ENCODE data around the gene CHL1.

Gene CHL1

GRCh38 chr3:278300-279064, 81.9 kb downstream of the CHL1 start:
- DNase-seq (ENCODE audit: low spot score in 2 of 2) (peak; percentile 40 to 72), ATAC-seq (ENCODE audit: low read depth) (peak; percentile 89)
- H3K27me3 Mint-ChIP-seq, result no peaks in the 10 kb centered on the region
- peaks cover 30% of the 10 kb centered on the region for H3K4me1 Mint-ChIP-seq
- peaks cover 3% of the 10 kb centered on the region for H3K36me3 Mint-ChIP-seq
- peak overlapping the region; percentile 100 for H3K27ac Mint-ChIP-seq
- peak overlapping the region; percentile 73 for H3K4me3 Mint-ChIP-seq
- peaks cover 3% of the 10 kb centered on the region for H3K9me3 Mint-ChIP-seq

- H3K9me3 Mint-ChIP-seq, result peaks cover 3% of the 10 kb centered on the region
- H3K4me1 Mint-ChIP-seq, result peaks cover 23% of the 10 kb centered on the region
- H3K36me3 Mint-ChIP-seq, result peaks cover 3% of the 10 kb centered on the region
- H3K27ac Mint-ChIP-seq, result peak overlapping the region; percentile 100
- H3K4me3 Mint-ChIP-seq, result no peak overlapping the region
- DNase-seq (ENCODE audit: low spot score in 2 of 2), result no peak
- no peak for ATAC-seq (ENCODE audit: low read depth)
- H3K27me3 Mint-ChIP-seq, result no peaks in the 10 kb centered on the region
Observed at GRCh38 chr3:279325-279724, 82.8 kb downstream of the CHL1 start.

- DNase-seq (ENCODE audit: low spot score in 2 of 2) (no peak), ATAC-seq (ENCODE audit: low read depth) (no peak)
- Mint-ChIP-seq H3K4me1 (peaks cover 18% of the 10 kb centered on the region), H3K27ac (no peak overlapping the region), H3K27me3 (no peaks in the 10 kb centered on the region), H3K9me3 (peaks cover 4% of the 10 kb centered on the region), H3K4me3 (no peak overlapping the region), H3K36me3 (peaks cover 3% of the 10 kb centered on the region)
Observed at GRCh38 chr3:280681-281080, 84.1 kb downstream of the CHL1 start.

GRCh38 chr3:284322-284721, 87.8 kb downstream of the CHL1 start:
- H3K4me3 Mint-ChIP-seq, result no peak overlapping the region
- H3K36me3 Mint-ChIP-seq, result peaks cover 3% of the 10 kb centered on the region
- ATAC-seq (ENCODE audit: low read depth), result no peak
- peaks cover 4% of the 10 kb centered on the region for H3K9me3 Mint-ChIP-seq
- H3K4me1 Mint-ChIP-seq, result peaks cover 9% of the 10 kb centered on the region
- no peaks in the 10 kb centered on the region for H3K27me3 Mint-ChIP-seq
- no peak for DNase-seq (ENCODE audit: low spot score in 2 of 2)
- H3K27ac Mint-ChIP-seq, result no peak overlapping the region

GRCh38 chr3:288417-288816, 91.9 kb downstream of the CHL1 start:
- Mint-ChIP-seq H3K4me1 (peaks cover 15% of the 10 kb centered on the region), H3K27me3 (no peaks in the 10 kb centered on the region), H3K9me3 (peaks cover 1% of the 10 kb centered on the region), H3K4me3 (no peak overlapping the region), H3K27ac (no peak overlapping the region), H3K36me3 (no peaks in the 10 kb centered on the region)
- no peak for DNase-seq (ENCODE audit: low spot score in 2 of 2)
- no peak for ATAC-seq (ENCODE audit: low read depth)

- H3K27ac Mint-ChIP-seq, result peak overlapping the region; percentile 90
- peaks cover 2% of the 10 kb centered on the region for H3K9me3 Mint-ChIP-seq
- H3K4me3 Mint-ChIP-seq, result no peak overlapping the region
- no peaks in the 10 kb centered on the region for H3K27me3 Mint-ChIP-seq
- peaks cover 20% of the 10 kb centered on the region for H3K4me1 Mint-ChIP-seq
- DNase-seq (ENCODE audit: low spot score in 2 of 2) (no peak), ATAC-seq (ENCODE audit: low read depth) (peak; percentile 65)
- H3K36me3 Mint-ChIP-seq, result no peaks in the 10 kb centered on the region
Observed at GRCh38 chr3:291028-291427, 94.5 kb downstream of the CHL1 start.

- Mint-ChIP-seq H3K36me3 (no peaks in the 10 kb centered on the region), H3K4me1 (peaks cover 22% of the 10 kb centered on the region)
- no peak for ATAC-seq (ENCODE audit: low read depth)
Observed at GRCh38 chr3:291646-292436, 95.3 kb downstream of the CHL1 start.

GRCh38 chr3:294096-294495, 97.5 kb downstream of the CHL1 start:
- DNase-seq (ENCODE audit: low spot score in 2 of 2) (no peak), ATAC-seq (ENCODE audit: low read depth) (no peak)
- Mint-ChIP-seq H3K9me3 (peaks cover 4% of the 10 kb centered on the region), H3K4me1 (peaks cover 35% of the 10 kb centered on the region), H3K27ac (no peak overlapping the region), H3K27me3 (no peaks in the 10 kb centered on the region), H3K4me3 (no peak overlapping the region), H3K36me3 (no peaks in the 10 kb centered on the region)

More at GRCh38 chr3:291646-292436, 95.3 kb downstream of the CHL1 start:
- Mint-ChIP-seq H3K4me3 (no peak overlapping the region), H3K27ac (no peak overlapping the region), H3K9me3 (peaks cover 4% of the 10 kb centered on the region), H3K27me3 (no peaks in the 10 kb centered on the region)
- no peak for DNase-seq (ENCODE audit: low spot score in 2 of 2)

GRCh38 chr3:294581-294980, 98.0 kb downstream of the CHL1 start:
- Mint-ChIP-seq H3K27me3 (no peaks in the 10 kb centered on the region), H3K4me1 (peaks cover 35% of the 10 kb centered on the region), H3K27ac (no peak overlapping the region), H3K4me3 (no peak overlapping the region), H3K36me3 (no peaks in the 10 kb centered on the region), H3K9me3 (peaks cover 4% of the 10 kb centered on the region)
- DNase-seq (ENCODE audit: low spot score in 2 of 2) (no peak), ATAC-seq (ENCODE audit: low read depth) (no peak)

GRCh38 chr3:295166-295565, 98.6 kb downstream of the CHL1 start:
- peaks cover 4% of the 10 kb centered on the region for H3K9me3 Mint-ChIP-seq
- ATAC-seq (ENCODE audit: low read depth), result no peak
- H3K36me3 Mint-ChIP-seq, result no peaks in the 10 kb centered on the region
- DNase-seq (ENCODE audit: low spot score in 2 of 2), result no peak
- no peak overlapping the region for H3K27ac Mint-ChIP-seq
- no peaks in the 10 kb centered on the region for H3K27me3 Mint-ChIP-seq
- H3K4me1 Mint-ChIP-seq, result peaks cover 31% of the 10 kb centered on the region
- H3K4me3 Mint-ChIP-seq, result no peak overlapping the region

GRCh38 chr3:297585-297984, 101.0 kb downstream of the CHL1 start:
- no peaks in the 10 kb centered on the region for H3K36me3 Mint-ChIP-seq
- H3K4me1 Mint-ChIP-seq, result peaks cover 26% of the 10 kb centered on the region
- H3K4me3 Mint-ChIP-seq, result peak overlapping the region; percentile 51
- no peaks in the 10 kb centered on the region for H3K27me3 Mint-ChIP-seq
- H3K27ac Mint-ChIP-seq, result peak overlapping the region; percentile 88
- DNase-seq (ENCODE audit: low spot score in 2 of 2), result no peak
- peaks cover 4% of the 10 kb centered on the region for H3K9me3 Mint-ChIP-seq
- peak; percentile 70 for ATAC-seq (ENCODE audit: low read depth)

- peaks cover 3% of the 10 kb centered on the region for H3K36me3 Mint-ChIP-seq
- H3K4me1 Mint-ChIP-seq, result peaks cover 29% of the 10 kb centered on the region
- H3K4me3 Mint-ChIP-seq, result no peak overlapping the region
- ATAC-seq (ENCODE audit: low read depth) (no peak), DNase-seq (ENCODE audit: low spot score in 2 of 2) (no peak)
- no peak overlapping the region for H3K27ac Mint-ChIP-seq
- H3K9me3 Mint-ChIP-seq, result peaks cover 7% of the 10 kb centered on the region
- no peaks in the 10 kb centered on the region for H3K27me3 Mint-ChIP-seq
Observed at GRCh38 chr3:299590-300301, 103.2 kb downstream of the CHL1 start.

GRCh38 chr3:307182-307581, 110.6 kb downstream of the CHL1 start:
- H3K9me3 Mint-ChIP-seq, result peaks cover 7% of the 10 kb centered on the region
- no peak for ATAC-seq (ENCODE audit: low read depth)

More at GRCh38 chr3:307182-307581, 110.6 kb downstream of the CHL1 start:
- H3K4me3 Mint-ChIP-seq, result no peak overlapping the region
- peaks cover 5% of the 10 kb centered on the region for H3K36me3 Mint-ChIP-seq
- H3K27ac Mint-ChIP-seq, result no peak overlapping the region
- H3K4me1 Mint-ChIP-seq, result peaks cover 12% of the 10 kb centered on the region
- DNase-seq (ENCODE audit: low spot score in 2 of 2), result no peak
- no peaks in the 10 kb centered on the region for H3K27me3 Mint-ChIP-seq
